IMR-90 (cell line): ENCODE data around the gene LTF. TPM values are rescaled to one million over a fixed set of nuclear protein-coding genes. Genes with fewer than 3 reads are reported as not detected.

Source experiments
- ATAC-seq: fragments of 200-7000 bp; cut with Tn5 transposase; 2 replicates; pipeline ENCODE4 v1.9.1; 2020; ENCODE audit warnings: low read depth, mild to moderate bottlenecking, moderate library complexity
- BruUV-seq: library from RNA; stranded (reverse); fragments of 400-500 nt; replicated peaks from 2 replicates; lab custom pipeline; 2021; lab: Mats Ljungman, UMichigan
- CTCF ChIA-PET: fragments of 300-600 bp; formaldehyde crosslinking; extraction: SDS; loops from one replicate; lab custom pipeline; 2021; ENCODE audit warnings: antibody characterized with exemption; lab: Yijun Ruan, JAX
- POLR2A ChIA-PET: fragments of 300-600 bp; sonication (Branson Sonifier 250); formaldehyde crosslinking; loops from one replicate; lab custom pipeline; 2022; ENCODE audit warnings: antibody characterized with exemption; ENCODE audit not compliant: unreplicated experiment; lab: Charles Lee
- DNase-seq: peaks from one replicate; pipeline ENCODE4 v3.0.0; 2013
- H2AFZ ChIP-seq: replicated peaks from 2 replicates; pipeline ENCODE3; 2013; ENCODE audit warnings: low read length, mild to moderate bottlenecking; ENCODE audit not compliant: poor library complexity
- H2AK5ac ChIP-seq: 2 replicates; pipeline ENCODE4 v1.6.1; 2013; ENCODE audit warnings: low read depth, low read length, inconsistent platforms
- H2AK9ac ChIP-seq: replicated peaks from 2 replicates; pipeline ENCODE3; 2013; ENCODE audit warnings: mild to moderate bottlenecking, low read depth, low read length, moderate library complexity; ENCODE audit not compliant: poor library complexity
- H2BK120ac ChIP-seq: 2 replicates; pipeline ENCODE4 v1.6.1; 2013; ENCODE audit warnings: low read depth, low read length, inconsistent platforms
- H2BK15ac ChIP-seq: 3 replicates; pipeline ENCODE4 v1.6.1; 2013; ENCODE audit warnings: low read depth, low read length, inconsistent platforms
- H2BK20ac ChIP-seq: 2 replicates; pipeline ENCODE4 v1.6.1; 2013; ENCODE audit warnings: low read depth, mild to moderate bottlenecking, inconsistent platforms, low read length, moderate library complexity
- H2BK5ac ChIP-seq: 2 replicates; pipeline ENCODE4 v1.6.1; 2013; ENCODE audit warnings: mild to moderate bottlenecking, low read depth, low read length, inconsistent platforms; ENCODE audit not compliant: poor library complexity, severe bottlenecking
- H3K14ac ChIP-seq: replicated peaks from 2 replicates; pipeline ENCODE4 v1.6.1; 2013; ENCODE audit warnings: low read depth, low read length, inconsistent platforms
- H3K18ac ChIP-seq: 2 replicates; pipeline ENCODE4 v1.6.1; 2013; ENCODE audit warnings: low read depth, low read length, control low read depth
- H3K23ac ChIP-seq: 2 replicates; pipeline ENCODE4 v1.6.1; 2013; ENCODE audit warnings: low read depth, low read length, inconsistent platforms
- H3K27ac ChIP-seq: 2 replicates; pipeline ENCODE4 v1.5.1; 2013; ENCODE audit warnings: mild to moderate bottlenecking, control low read depth, low read length; ENCODE audit not compliant: insufficient read depth
- H3K27me3 ChIP-seq: 2 replicates; pipeline ENCODE4 v1.6.1; 2013; ENCODE audit warnings: low read length; ENCODE audit not compliant: control insufficient read depth, insufficient read depth
- H3K36me3 ChIP-seq: 2 replicates; pipeline ENCODE4 v1.6.1; 2013; ENCODE audit warnings: low read length, mixed read lengths; ENCODE audit not compliant: control insufficient read depth, insufficient read depth
- H3K4ac ChIP-seq: 2 replicates; pipeline ENCODE4 v1.6.1; 2013; ENCODE audit warnings: low read depth, low read length, inconsistent platforms
- H3K4me1 ChIP-seq: 2 replicates; pipeline ENCODE4 v1.6.1; 2013; ENCODE audit warnings: low read length, mixed read lengths; ENCODE audit not compliant: control insufficient read depth, insufficient read depth
- H3K4me2 ChIP-seq: 2 replicates; pipeline ENCODE4 v1.6.1; 2013; ENCODE audit warnings: low read depth, mild to moderate bottlenecking, control low read depth, low read length, moderate library complexity
- H3K4me3 ChIP-seq: 2 replicates; pipeline ENCODE4 v1.5.1; 2013; ENCODE audit warnings: low read depth, mild to moderate bottlenecking, control low read depth, low read length, moderate library complexity; ENCODE audit not compliant: insufficient read depth
- H3K56ac ChIP-seq: 2 replicates; pipeline ENCODE4 v1.6.1; 2013; ENCODE audit warnings: low read length, inconsistent platforms; ENCODE audit not compliant: insufficient read depth; ENCODE audit errors: extremely low read depth
- H3K79me1 ChIP-seq, 2 experiments: 2 replicates each; pipeline ENCODE4 v1.6.1; 2013; ENCODE audit warnings: low read length in 2 of 2, inconsistent platforms in 1 of 2, low read depth in 1 of 2
- H3K9ac ChIP-seq: 2 replicates; pipeline ENCODE4 v1.6.1; 2013; ENCODE audit warnings: low read depth, low read length, control low read depth
- H3K9me1 ChIP-seq: 2 replicates; pipeline ENCODE4 v1.6.1; 2013; ENCODE audit warnings: low read length, inconsistent platforms; ENCODE audit not compliant: insufficient read depth
- H3K9me3 ChIP-seq: 2 replicates; pipeline ENCODE4 v1.6.1; 2013; ENCODE audit warnings: low read length; ENCODE audit not compliant: control insufficient read depth, insufficient read depth
- H4K20me1 ChIP-seq: 2 replicates; pipeline ENCODE4 v1.6.1; 2013; ENCODE audit warnings: low read length, inconsistent platforms; ENCODE audit not compliant: insufficient read depth
- H4K5ac ChIP-seq: 2 replicates; pipeline ENCODE4 v1.6.1; 2013; ENCODE audit warnings: mild to moderate bottlenecking, low read depth, low read length, control low read depth
- H4K8ac ChIP-seq, 2 experiments: 2 replicates each; pipeline ENCODE4 v1.6.1; 2013; ENCODE audit warnings: low read depth in 2 of 2, low read length in 2 of 2, control low read depth in 1 of 2, inconsistent platforms in 1 of 2
- H4K91ac ChIP-seq: 2 replicates; pipeline ENCODE4 v1.6.1; 2013; ENCODE audit warnings: low read depth, low read length, inconsistent platforms; ENCODE audit not compliant: insufficient read depth
- BHLHE40 ChIP-seq: fragments of 150-350 bp; IDR thresholded peaks from 2 replicates; pipeline ENCODE4 v1.6.1; 2016; ENCODE audit warnings: mild to moderate bottlenecking, low read depth, low read length
- CEBPB ChIP-seq: IDR thresholded peaks from 2 replicates; pipeline ENCODE4 v1.6.1; 2012; ENCODE audit warnings: low read depth, low read length, improper control_type of control experiment
- FOS ChIP-seq: fragments of 150-350 bp; IDR thresholded peaks from 2 replicates; pipeline ENCODE4 v1.6.1; 2016; ENCODE audit warnings: low read depth, low read length
- MAZ ChIP-seq: IDR thresholded peaks from 2 replicates; pipeline ENCODE4 v1.6.1; 2012; ENCODE audit warnings: low read depth, mild to moderate bottlenecking, low read length, improper control_type of control experiment, moderate library complexity, borderline replicate concordance
- NFE2L2 ChIP-seq: fragments of 150-350 bp; IDR thresholded peaks from 2 replicates; pipeline ENCODE4 v1.6.1; 2016; ENCODE audit warnings: low read depth, mild to moderate bottlenecking, low read length
- POLR2A ChIP-seq: IDR thresholded peaks from 2 replicates; pipeline ENCODE4 v1.6.1; 2012; ENCODE audit warnings: mild to moderate bottlenecking, low read depth, low read length
- RAD21 ChIP-seq: IDR thresholded peaks from 2 replicates; pipeline ENCODE4 v1.6.1; 2012; ENCODE audit warnings: low read length, improper control_type of control experiment
- RCOR1 ChIP-seq: IDR thresholded peaks from 2 replicates; pipeline ENCODE4 v1.6.1; 2012; ENCODE audit warnings: mild to moderate bottlenecking, low read length, improper control_type of control experiment; ENCODE audit not compliant: insufficient replicate concordance
- RFX5 ChIP-seq: IDR thresholded peaks from 2 replicates; pipeline ENCODE4 v1.8.0; 2012; ENCODE audit warnings: low read depth, mild to moderate bottlenecking, low read length, moderate library complexity
- USF2 ChIP-seq: fragments of 150-350 bp; IDR thresholded peaks from 2 replicates; pipeline ENCODE4 v1.6.1; 2017; ENCODE audit warnings: mild to moderate bottlenecking, antibody characterized with exemption, low read length, low read depth
- WGBS, 2 experiments: methylation state at CpG; one replicate each; pipeline versions ENCODE4 v1.1.5 to v1.1.7; 2013; ENCODE audit warnings: missing lambda C conversion rate in 2 of 2; ENCODE audit not compliant: insufficient read length in 1 of 2; ENCODE audit errors: extremely low coverage in 2 of 2; 5-methylcytosine and 5-hydroxymethylcytosine counted together
- dilution Hi-C: fragments of 300-500 bp; cut with HindIII; formaldehyde crosslinking; loops from one replicate; pipeline ENCODE4 v1.14.3; 2018; ENCODE audit warnings: low sequenced_read_pairs; ENCODE audit not compliant: unreplicated experiment
- in situ Hi-C: fragments of 300-500 bp; cut with MboI; formaldehyde crosslinking; loops from 3 replicates; pipeline ENCODE4 v1.14.3; 2019; ENCODE audit warnings: low sequenced_read_pairs, inconsistent platforms, mixed read lengths
- intact Hi-C: fragments of 100-400 bp; cut with micrococcal nuclease; formaldehyde crosslinking; loops from 2 replicates; pipeline ENCODE4 v1.10.0; 2022
- polyA plus RNA-seq, 3 experiments: library from polyadenylated mRNA; depleted of rRNA; stranded (reverse); fragments of >200 nt; gene quantifications; 2 replicates each; pipeline ENCODE4 v1.2.3, GENCODE V29; 2012; ENCODE audit warnings: low replicate concordance in 1 of 3
- total RNA-seq: library from RNA; depleted of rRNA; stranded (reverse); fragments of >200 nt; gene quantifications from 2 replicates; pipeline ENCODE4 v1.2.3, GENCODE V29; 2012
- TF ChIP-seq, protein P1 (sequence below): fragments of 150-350 bp; IDR thresholded peaks from 2 replicates; pipeline ENCODE4 v1.6.1; 2016; ENCODE audit warnings: low read depth, mild to moderate bottlenecking, low read length, moderate library complexity, borderline replicate concordance
- TF ChIP-seq, protein P2 (sequence below): conservative IDR thresholded peaks from 2 replicates; pipeline ENCODE4 v1.5.1; 2012; ENCODE audit warnings: mild to moderate bottlenecking, low read depth, low read length, improper control_type of control experiment

Gene LTF
- total and polyA plus RNA-seq, 2 of the 4 experiments (the other 2 are of a cell fraction), result not detected

- Histone ChIP-seq H4K91ac (no peak overlapping the region; the same call in 1 of the 2 replicates), H3K14ac (0 out of 2 replicates have a peak overlapping the region, but pooled peaks have one; percentile 23), H3K4ac (no peak overlapping the region), H3K4me3 (no peak overlapping the region), H2BK15ac (peak overlapping the region; percentile 14; the same call in 1 of the 3 replicates), H2AK5ac (peak overlapping the region; percentile 50; the same call in 1 of the 2 replicates), H2BK120ac (0 out of 2 replicates have a peak overlapping the region, but pooled peaks have one; percentile 11), H3K9ac (no peak overlapping the region), H2BK5ac (peak overlapping the region; percentile 20), H3K9me1 (peaks cover 24% of the 10 kb centered on the region), H3K36me3 (no peaks in the 10 kb centered on the region; the same call in 1 of the 2 replicates), H4K5ac (peak overlapping the region; percentile 50), H2BK20ac (no peak overlapping the region), H3K4me2 (no peak overlapping the region), H3K79me1 (no peaks in the 10 kb centered on the region), H3K27ac (no peak overlapping the region; the same call in 1 of the 2 replicates), H3K27me3 (no peaks in the 10 kb centered on the region), H2AFZ (no peak overlapping the region), H3K18ac (peak overlapping the region; percentile 50; the same call in 1 of the 2 replicates), H3K4me1 (peaks cover 24% of the 10 kb centered on the region), H3K56ac (no peak overlapping the region), H3K9me3 (no peaks in the 10 kb centered on the region), H4K20me1 (no peaks in the 10 kb centered on the region), H2AK9ac (no peak overlapping the region), H3K23ac (no peak overlapping the region), H4K8ac (peak overlapping the region in 1 of 2 experiments; percentile 39; a peak in 1 of 4 replicates)
- TF ChIP-seq MAZ (no peak), CEBPB (no peak), BHLHE40 (no peak), RCOR1 (no peak), RAD21 (no peak), USF2 (no peak), POLR2A (no peak), RFX5 (no peak), FOS (no peak), NFE2L2 (no peak)
- TF ChIP-seq, protein P1, sequence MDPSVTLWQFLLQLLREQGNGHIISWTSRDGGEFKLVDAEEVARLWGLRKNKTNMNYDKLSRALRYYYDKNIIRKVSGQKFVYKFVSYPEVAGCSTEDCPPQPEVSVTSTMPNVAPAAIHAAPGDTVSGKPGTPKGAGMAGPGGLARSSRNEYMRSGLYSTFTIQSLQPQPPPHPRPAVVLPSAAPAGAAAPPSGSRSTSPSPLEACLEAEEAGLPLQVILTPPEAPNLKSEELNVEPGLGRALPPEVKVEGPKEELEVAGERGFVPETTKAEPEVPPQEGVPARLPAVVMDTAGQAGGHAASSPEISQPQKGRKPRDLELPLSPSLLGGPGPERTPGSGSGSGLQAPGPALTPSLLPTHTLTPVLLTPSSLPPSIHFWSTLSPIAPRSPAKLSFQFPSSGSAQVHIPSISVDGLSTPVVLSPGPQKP, result no peak
- TF ChIP-seq, protein P2, sequence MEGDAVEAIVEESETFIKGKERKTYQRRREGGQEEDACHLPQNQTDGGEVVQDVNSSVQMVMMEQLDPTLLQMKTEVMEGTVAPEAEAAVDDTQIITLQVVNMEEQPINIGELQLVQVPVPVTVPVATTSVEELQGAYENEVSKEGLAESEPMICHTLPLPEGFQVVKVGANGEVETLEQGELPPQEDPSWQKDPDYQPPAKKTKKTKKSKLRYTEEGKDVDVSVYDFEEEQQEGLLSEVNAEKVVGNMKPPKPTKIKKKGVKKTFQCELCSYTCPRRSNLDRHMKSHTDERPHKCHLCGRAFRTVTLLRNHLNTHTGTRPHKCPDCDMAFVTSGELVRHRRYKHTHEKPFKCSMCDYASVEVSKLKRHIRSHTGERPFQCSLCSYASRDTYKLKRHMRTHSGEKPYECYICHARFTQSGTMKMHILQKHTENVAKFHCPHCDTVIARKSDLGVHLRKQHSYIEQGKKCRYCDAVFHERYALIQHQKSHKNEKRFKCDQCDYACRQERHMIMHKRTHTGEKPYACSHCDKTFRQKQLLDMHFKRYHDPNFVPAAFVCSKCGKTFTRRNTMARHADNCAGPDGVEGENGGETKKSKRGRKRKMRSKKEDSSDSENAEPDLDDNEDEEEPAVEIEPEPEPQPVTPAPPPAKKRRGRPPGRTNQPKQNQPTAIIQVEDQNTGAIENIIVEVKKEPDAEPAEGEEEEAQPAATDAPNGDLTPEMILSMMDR, result no peak
- in situ Hi-C loops, result no loop called here
- BruUV-seq, result no TSS peak
- CTCF ChIA-PET, result no interaction called here
- POLR2A ChIA-PET, result no interaction called here
- DNase-seq (no peak), ATAC-seq (no peak)
- intact Hi-C loops, result no loop called here
- dilution Hi-C loops, result no loop called here
- WGBS, 2 experiments, result no CpG with 5 or more reads among the region's 5 CpGs
Measured at GRCh38 chr3:46504789-46505188, 40.1 kb upstream of the LTF start.
